GM19023 (cell line): Measurements from ENCODE around the gene SYT10.
"Not testable (repeated sequence)": the region's sequence is repeated elsewhere in the genome, so short reads cannot be mapped to it uniquely, and the experiment has no call there.

Source experiments
- ATAC-seq: cut with Tn5 transposase; IDR thresholded peaks from one replicate; pipeline ENCODE4 v1.9.1; 2021; ENCODE audit warnings: mild to moderate bottlenecking, moderate library complexity; ENCODE audit not compliant: unreplicated experiment

Gene SYT10

DNA sequence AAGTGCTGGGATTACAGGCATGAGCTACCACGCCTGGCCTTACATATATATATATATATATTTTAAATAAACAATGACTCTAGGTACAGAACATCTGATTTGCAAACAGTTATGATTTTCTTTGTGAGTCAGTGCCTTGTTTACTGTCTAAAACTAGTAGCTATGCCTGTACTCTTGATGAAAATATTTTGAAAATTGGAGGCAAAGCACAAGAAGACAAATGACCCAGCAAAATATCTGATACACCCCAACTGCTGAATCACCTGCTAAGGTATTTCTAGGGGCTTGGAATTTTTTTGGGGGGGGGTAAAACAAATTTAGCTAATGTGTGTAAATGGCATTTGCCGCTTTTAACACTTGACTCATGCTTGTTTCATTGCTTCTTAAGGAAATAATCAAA, 69.3 kb downstream of the SYT10 start:
- ATAC-seq, result no peak

GRCh38 chr12:33357181-33357580, 82.4 kb downstream of the SYT10 start:
- no peak for ATAC-seq

- no peak for ATAC-seq
Observed at GRCh38 chr12:33349791-33350190, 89.8 kb downstream of the SYT10 start.

- not testable (repeated sequence) for ATAC-seq
Observed at GRCh38 chr12:33331961-33332398, 107.6 kb downstream of the SYT10 start.

DNA sequence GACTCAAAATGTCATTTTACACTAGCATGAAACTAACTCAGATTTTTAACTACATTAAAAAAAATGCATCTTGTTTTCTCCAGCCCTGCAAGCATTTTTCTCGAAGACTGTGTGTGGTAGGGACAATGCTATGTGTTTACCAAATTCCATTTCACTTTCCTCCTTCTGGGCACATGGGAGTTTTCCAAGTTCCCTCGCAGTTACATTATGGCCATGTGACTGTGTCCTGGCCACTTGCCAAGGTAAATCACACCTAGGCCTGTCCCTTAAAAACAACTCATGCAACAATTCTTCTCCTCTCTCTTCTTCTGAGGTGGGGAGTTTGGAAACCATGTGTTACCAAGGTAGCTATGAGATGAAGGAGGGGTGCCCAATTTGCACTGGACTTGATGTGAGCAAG, 108.7 kb downstream of the SYT10 start:
- ATAC-seq, result no peak
